ENCODE results near the gene ZNF101.
"Not testable (repeated sequence)": the region's sequence is repeated elsewhere in the genome, so short reads cannot be mapped to it uniquely, and the experiment has no call there.

The ZNF101 gene

DNA sequence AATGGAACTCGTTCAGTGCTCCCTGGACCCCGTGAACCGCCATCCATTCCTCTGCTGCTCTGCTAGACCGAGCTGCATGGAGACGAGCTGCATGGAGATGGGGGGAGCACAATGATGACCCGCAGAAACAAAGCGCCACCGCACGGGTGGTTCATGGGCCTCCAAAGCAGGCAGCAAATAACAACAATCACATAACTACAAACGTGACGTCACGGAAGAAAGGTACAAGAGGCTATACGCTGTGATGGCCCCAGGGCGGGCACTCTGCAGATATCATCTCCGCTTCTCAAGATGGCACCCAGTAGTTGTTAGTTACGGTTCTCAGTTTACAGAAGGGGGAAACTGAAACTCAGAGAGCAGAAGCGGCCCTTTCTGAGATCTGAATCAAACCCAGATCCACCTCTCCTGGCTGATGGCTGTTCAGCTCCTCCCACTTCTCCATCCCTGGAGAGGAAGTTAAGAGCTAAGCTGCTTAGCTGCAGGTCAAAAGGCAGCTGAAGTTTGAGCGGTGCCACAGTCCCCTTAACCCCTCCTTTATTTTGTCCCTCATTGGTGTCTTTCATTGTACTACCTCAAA, 6.9 kb upstream of the ZNF101 start:
- no peak for DNase-seq

DNA sequence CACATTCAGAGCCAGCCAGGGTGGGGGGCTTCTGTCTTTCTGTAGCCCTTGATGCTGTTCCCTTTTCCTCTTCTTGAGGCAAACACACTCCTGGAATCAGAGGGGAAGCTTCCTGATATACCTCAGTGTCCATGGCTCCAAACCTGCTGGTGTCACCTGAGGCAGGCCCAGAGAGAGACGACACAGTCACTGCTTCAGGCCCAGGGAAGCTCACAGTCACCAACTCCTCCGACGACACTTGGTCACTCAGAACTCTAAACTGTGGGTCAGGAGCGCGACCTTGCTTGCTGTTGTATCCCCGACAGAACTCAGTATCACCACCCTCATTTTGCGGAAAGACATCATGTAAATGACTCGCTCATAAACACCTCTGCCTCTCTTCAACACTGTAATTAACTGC, 6.3 kb upstream of the ZNF101 start:
- DNase-seq: no peak

DNA sequence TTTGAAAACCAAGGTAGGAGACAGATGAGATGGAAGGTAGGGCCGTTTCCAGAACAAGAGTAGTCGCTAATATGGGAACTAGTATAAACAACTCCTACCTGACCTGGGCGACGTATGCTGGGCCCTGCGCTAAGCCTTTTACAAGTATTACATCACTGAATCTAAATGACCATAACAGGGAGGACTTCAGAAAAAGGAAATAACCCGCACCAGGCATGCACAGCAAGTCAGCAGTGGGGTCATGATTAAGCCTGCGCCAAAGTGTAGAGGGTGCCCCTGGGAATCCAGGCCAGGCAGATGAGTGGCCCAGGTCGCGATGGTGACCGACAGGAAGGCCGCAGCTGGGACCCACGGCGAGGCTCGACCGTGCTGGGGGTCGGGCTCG, 5.8 kb upstream of the ZNF101 start:
- DNase-seq: no peak

DNA sequence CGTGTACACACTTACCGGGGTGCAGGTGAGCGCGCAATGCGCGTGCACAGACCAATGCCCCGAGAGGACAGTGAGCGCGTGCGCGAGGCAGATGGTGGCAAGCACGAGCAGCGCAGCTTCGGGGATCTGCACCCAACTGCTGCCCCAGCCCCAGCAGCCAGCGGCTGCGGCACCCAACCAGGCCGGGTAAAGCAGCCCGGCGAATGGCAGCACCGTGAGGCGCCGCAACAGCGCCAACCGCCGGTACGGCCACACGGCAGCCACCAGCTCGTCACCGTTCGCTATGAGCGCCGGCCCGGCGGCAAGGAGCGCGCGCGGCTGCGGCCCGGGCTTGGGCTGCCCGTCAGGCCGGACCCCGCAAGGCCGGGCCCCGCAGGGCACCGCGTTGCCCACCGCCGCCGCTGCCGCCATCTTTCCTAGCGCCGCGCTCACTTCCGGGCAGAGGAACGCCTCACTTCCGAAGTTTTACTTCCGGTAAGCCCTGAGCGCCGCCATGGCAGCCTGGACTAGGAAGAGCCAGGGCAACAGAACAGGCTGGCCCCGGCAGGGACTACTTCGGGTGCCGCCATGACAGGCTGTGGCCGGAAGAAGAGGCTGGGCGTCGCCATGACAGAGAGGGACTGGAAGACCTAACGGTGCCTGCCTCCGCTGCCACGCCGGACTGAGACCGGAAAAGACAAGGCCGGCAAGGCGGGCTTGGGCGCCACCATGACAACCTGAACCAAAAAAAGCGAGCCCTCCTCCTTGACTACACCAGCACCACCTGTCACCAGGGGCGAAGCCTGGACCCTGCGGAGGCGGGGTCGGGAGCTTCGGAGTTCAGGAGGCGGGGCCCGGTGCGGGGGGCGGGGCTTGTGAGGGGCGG, 5.2 kb upstream of the ZNF101 start, which contains the start of gene ATP13A1:
TSS of gene ATP13A1 (minus strand) at position 421 of the 865 bp plus-strand sequence. CDS start at position 411, 10 bp downstream.
- DNase-seq: peak; percentile 98

DNA sequence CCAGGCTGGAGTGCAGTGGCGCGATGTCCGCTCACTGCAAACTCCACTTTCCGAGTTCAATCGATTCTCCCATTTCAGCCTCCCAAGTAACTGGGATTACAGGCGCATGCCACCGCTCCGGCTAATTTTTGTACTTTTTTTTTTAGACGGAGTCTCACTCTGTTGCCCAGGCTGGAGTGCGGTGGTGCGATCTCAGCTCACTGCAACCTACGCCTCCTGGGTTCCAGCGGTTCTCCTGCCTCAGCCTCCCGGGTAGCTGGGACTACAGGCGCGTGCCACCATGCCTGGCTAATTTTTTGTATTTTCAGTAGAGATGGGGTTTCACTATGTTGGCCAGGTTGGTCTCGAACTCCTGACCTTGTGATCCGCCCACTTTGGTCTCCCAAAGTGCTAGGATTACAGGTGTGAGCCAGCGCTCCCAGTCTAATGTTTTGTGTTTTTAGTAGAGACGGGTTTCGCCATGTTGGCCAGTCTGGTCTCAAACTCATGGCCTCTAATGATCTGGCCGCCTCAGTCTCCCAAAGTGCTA, 3.2 kb upstream of the ZNF101 start:
- DNase-seq: not testable (repeated sequence)

DNA sequence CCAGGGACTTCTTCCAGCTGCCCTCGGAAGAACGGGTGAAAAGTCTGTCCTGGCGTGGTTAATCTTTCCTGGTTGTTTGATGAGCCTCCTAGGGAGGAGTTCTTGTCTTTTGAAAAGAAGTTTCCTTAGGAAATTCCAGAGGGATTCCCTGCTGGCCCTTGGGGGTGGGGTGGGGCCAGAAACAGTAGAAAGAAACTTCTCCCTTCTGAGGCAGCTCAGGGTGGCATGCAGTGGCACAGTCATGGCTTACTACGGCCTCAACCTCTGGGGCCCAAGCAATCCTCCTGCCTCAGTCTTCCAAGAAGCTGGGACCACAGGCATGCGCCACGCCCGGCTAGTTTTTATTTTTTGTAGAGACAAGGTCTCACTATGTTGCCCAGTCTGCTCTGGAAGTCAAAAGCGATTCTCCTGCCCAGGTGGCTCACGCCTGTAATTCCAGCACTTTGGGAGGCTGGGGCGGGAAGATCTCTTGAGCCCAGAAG, 1.5 kb downstream of the ZNF101 start:
- DNase-seq: no peak

DNA sequence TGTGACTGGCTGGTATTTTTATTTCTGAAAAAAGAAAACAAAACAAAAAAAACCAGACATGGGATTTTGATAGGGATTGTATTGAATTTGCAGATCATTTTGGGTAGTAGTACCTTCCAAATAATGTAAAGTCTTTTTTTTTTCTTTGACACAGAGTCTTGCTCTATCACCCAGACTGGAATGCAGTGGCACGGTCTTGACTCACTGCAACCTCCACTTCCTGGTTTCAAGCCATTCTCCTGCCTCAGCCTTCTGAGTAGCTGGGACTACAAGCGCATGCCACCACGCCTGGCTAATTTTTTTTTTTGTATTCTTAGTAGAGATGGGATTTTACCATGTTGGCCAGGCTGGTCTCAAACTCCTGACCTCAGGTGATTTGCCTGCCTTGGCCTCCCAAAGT, 4.2 kb downstream of the ZNF101 start:
- no peak for DNase-seq

DNA sequence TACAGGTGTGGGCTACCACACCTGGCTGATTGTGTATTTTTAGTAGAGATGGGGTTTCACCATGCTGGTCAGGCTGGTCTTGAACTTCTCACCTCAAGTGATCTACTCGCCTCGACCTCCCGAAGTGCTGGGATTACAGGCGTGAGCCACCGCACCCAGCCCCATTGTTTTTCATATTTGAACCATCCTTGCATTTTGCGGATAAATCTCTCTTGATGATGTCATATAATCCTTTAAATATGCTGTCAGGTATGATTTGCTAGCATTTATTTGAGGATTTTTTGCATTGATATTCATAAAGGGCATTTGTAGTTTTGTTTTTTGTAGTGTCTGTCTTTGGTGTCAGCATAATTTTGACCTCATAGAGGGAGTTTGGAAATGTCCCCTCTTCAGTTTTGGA, 5.7 kb downstream of the ZNF101 start:
- DNase-seq: no peak

DNA sequence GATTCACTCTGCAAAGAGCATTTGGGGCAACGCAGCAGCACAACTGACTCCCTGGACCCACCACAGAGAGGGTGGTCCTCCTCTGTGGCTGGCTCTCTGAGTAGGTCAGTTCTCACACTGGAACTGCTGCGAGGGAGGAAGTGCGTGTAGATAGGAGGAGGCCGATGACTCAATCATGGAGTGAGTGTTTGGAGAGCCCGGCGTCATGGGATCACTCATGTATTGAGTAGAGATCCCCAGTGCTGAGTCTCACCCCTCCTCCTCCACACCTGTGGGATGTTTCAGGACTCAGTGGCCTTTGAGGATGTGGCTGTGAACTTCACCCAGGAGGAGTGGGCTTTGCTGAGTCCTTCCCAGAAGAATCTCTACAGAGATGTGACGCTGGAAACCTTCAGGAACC, 8.9 kb downstream of the ZNF101 start:
- no peak for DNase-seq

DNA sequence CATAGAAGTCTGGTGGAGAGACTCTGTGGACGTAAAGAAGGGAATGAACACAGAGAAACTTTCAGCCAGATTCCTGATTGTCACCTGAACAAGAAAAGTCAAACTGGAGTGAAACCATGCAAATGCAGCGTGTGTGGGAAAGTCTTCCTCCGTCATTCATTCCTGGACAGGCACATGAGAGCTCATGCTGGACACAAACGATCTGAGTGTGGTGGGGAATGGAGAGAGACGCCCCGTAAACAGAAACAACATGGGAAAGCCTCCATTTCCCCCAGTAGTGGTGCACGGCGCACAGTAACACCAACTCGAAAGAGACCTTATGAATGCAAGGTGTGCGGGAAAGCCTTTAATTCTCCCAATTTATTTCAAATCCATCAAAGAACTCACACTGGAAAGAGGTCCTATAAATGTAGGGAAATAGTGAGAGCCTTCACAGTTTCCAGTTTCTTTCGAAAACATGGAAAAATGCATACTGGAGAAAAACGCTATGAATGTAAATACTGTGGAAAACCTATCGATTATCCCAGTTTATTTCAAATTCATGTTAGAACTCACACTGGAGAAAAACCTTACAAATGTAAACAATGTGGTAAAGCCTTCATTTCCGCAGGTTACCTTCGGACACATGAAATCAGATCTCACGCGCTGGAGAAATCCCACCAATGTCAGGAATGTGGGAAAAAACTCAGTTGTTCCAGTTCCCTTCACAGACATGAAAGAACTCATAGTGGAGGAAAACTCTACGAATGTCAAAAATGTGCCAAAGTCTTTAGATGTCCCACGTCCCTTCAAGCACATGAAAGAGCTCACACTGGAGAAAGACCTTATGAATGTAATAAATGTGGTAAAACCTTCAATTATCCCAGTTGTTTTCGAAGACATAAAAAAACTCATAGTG, 10.8 kb downstream of the ZNF101 start:
- DNase-seq: no peak

DNA sequence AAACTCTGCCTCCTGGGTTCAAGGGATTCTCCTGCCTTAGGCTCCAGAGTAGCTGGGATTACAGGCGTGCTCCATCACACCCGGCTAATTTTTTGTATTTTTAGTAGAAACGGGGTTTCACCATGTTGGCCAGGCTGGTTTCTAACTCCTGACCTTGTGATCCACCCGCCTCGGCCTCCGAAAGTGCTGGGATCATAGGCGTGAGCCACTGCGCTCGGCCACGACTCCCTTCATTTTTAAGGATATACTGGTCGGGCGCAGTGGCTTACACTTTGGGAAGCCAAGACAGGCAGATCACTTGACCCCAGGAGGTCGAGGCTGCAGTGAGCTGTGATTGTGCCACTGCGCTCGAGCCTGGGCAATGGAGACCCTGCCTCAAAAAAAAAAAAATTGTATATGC, 17.5 kb downstream of the ZNF101 start:
- DNase-seq: not testable (repeated sequence)

DNA sequence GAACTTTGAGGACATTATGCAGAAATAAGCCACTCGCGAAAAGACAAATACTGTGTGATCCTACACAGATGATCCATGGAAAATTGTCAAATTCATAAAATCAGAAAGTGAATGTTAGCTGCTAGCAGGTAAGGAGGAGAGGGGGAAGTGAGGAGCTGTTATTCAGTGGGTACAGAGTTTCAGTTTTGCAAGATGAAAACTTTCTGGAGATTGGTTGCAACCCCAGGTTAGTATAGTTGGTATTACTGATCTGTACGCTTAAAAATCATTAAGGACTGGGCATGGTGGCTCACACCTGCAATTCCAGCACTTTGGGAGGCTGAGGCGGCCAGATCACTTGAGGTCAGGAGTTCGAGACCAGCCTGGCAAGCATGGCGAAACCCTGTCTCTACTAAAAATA, 17.9 kb downstream of the ZNF101 start:
- no peak for DNase-seq

DNA sequence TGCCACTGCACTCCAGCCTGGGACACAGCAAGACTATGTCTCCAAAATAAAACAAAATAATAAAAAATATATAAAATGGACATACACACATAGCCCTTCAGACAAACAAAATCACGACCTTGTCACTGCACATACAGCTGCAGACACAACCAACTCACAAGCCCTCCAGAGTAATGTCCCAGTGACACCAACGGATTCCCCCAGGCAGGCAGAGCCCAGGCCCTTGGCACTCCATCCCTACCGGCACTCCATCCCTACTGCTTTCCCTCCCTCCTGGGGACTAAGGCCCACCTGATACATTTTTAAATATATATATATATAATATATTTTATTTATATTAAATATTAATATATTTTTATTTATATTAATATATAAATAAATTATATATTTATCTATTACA, 18.5 kb downstream of the ZNF101 start:
- no peak for DNase-seq

DNA sequence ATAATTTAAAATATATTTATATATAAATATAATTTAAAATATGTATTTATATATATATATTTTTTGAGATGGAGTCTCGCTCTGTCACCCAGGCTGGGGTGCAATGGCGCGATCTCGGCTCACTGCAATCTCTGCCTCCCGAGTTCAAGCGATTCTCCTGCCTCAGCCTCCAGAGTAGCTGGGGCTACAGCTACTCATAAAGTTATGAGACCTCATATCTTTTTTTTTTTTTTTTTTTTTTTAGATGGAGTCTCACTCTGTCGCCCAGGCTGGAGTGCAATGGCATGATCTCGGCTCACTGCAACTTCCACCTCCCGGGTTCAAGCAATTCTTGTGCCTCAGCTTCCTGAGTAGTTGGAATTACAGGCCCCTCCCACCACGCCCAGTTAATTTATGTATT, 20.4 kb downstream of the ZNF101 start:
- DNase-seq: not testable (repeated sequence)

DNA sequence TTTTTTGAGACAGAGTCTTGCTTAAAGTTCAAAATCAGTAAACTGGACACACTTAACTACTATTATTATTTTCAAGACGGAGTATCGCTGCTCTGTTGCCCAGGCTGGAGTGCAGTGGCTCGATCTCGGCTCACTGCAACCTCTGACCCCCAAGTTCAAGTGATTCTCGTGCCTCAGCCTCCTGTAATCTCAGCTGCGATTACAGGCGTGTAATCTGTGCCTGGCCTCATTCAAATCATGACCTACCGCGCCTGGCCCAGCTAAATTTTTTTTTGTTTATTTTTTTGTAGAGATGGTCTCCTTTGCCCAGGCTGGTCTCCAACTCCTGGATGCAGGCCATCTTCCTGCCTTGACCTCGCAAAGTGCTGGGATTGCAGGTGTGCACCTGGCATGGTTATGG, 23.0 kb downstream of the ZNF101 start:
- DNase-seq: no peak

DNA sequence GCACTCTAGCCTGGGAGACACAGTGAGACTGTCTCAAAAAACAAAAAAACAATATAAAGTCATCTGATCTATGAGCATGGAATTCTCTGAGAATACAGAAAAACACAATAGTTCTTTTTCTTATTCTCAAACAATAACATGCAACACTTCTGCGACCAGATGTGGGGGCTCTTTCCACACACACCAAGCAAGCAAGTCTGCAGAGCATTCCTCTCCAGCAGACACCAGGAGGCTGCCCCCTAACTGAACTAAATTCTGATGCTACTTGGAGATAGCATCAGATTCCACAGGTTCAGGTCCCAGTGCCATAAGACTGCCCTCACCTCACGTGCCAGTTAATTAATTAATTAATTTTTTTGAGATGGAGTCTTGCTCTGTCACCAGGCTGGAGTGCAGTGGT, 27.7 kb downstream of the ZNF101 start:
- no peak for DNase-seq

DNA sequence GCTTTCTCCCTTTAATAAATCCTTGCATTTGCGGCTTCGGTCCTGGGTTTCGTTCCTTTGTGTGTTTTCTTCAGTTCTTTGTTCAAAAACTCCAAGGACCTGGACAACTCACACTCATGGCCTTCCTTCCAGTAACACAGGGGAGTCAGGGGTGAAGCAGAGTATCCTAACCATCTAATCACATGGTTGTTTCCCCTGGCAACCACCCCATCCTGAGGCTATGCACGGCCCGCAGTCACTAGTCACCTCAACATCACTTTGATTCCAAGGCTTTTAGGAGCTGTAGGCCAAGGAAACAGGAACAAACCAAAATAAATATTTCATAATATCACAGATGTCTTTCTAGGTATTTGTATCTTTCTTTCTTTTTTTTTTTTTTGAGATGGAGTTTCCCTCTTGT, 28.9 kb downstream of the ZNF101 start:
- DNase-seq: no peak

DNA sequence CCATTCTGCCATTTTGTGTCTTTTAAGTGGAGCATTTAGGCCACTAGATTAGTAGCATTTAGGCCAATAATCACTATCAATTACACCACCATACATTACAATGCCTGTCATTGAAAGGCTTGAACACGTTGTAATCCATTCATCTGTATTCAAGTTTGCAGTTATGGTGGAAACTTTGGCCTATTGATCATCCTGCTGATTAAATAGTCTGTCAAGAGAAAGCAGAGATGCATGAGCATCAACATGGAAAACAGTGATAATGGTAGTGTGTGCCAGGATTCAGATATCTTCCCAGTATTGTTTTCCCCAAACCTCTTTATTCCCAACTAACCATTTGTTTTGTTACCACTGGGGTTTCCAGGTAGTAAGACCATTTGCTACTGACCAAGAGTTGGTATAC, 31.9 kb downstream of the ZNF101 start:
- not testable (repeated sequence) for DNase-seq

DNA sequence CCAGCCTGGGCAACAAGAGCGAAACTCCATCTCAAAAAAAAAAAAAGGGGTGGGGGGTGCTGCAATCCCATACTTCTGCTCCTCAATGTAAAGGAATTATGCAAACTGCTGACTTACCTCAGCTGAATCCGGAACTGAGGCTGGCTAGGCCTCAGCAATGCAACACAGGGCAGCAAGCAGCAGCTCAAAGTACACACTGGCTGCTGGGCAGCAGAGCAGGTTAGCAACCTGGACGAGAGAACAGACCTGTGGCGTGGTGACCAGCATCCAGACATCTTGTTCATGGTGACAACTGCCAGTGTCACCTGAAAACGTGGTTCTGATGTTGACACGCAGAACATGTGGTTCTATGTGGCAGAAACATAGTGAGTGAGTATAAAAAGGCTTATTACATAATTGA, 36.2 kb downstream of the ZNF101 start:
- DNase-seq: no peak

DNA sequence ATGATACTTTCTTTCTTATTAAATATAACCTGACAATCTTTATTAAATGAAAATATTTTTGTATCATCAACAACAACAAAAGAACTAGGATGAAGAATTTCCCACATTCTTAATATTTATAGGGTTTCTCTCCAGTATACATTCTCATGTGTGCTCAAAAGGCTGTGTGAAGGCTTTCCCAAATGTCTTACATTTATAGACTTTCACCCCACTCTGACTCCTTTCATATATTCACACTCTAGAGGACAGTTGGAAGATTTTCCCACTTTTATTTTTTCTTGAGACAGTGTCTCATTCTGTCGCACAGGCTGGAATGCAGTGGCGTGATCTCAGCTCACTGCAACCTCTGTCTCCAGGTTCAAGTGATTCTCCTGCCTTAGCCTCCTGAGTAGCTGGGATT, 41.9 kb downstream of the ZNF101 start:
- DNase-seq: no peak

DNA sequence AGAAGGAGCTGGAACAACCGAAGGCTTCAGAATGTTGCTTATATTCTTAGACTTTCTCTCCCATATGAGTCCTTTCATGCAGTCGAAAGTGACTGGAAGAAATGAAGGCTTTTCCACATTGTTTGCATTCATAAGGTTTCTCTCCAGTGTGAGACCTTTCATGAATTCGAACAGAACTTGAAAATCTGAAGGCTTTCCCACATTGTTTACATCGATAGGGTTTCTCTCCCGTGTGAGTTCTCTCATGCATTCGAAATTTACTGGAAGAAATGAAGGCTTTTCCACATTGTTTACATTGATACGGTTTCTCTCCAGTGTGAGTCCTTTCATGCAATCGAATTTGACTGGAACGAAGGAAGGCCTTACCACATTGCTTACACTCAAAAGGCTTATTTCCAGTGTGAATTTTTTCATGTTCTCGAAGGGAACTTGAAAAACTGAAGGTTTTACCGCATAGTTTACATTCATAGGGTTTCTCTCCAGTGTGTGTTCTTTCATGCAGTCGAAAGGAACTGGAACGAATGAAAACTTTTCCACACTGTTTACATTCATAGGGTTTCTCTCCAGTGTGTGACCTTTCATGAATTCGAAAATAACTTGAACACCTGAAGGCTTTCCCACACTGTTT, 42.8 kb downstream of the ZNF101 start:
- no peak for DNase-seq

DNA sequence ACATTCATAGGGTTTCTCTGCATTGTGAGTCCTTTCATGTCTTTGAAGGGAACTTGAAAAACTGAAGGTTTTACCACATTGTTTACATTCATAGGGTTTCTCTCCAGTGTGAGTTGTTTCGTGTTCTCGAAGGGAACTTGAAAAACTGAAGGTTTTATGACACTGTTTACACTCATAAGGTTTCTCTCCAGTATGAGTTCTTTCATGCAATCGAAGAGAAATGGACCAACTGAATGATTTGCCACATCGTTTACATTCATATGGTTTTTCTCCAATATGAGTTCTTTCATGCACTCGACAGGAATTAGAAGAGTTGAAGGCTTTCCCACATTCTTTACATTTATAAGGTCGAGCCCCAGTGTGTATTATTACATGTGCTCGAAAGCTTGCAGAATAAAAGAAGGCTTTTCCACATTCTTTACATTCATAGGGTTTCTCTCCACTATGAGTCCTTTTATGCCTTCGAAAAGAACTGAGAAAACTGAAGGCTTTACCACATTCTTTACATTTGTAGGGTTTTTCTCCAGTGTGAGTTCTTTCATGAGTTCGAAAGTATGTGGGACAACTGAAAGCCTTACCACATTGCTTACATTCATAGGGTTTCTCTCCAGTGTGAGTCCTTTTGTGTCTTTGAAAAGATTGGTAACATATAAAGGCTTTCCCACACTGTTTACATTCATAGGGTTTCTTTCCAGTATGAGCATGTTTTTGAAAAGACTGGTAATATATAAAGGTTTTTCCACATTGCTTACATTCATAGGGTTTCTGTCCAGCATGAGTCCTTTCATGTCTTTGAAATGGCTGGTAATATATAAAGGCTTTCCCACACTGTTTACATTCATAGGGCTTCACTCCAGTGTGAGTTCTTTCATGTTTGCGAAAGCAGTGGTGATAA, 43.5 kb downstream of the ZNF101 start:
- no peak for DNase-seq
